Esophagus muscularis mucosa (tissue), 3 donors: ENCODE data around the gene GALNT1.

Experiments
- EP300 ChIP-seq: sonication (generic); formaldehyde crosslinking; IDR thresholded peaks from one replicate; pipeline ENCODE4 v1.6.1; 2017; ENCODE audit warnings: antibody characterized with exemption
- TF ChIP-seq, protein P1 (sequence below), 3 experiments: fragments of 200-600 bp in 2 of 3; fragments of 450-650 bp in 1 of 3; sonication (generic) in 2 of 3; IDR thresholded peaks; one replicate each; pipeline ENCODE4 v1.5.1; 2017 to 2019; ENCODE audit warnings: antibody characterized with exemption in 3 of 3, mild to moderate bottlenecking in 2 of 3, moderate library complexity in 1 of 3

- TF ChIP-seq, protein P1, sequence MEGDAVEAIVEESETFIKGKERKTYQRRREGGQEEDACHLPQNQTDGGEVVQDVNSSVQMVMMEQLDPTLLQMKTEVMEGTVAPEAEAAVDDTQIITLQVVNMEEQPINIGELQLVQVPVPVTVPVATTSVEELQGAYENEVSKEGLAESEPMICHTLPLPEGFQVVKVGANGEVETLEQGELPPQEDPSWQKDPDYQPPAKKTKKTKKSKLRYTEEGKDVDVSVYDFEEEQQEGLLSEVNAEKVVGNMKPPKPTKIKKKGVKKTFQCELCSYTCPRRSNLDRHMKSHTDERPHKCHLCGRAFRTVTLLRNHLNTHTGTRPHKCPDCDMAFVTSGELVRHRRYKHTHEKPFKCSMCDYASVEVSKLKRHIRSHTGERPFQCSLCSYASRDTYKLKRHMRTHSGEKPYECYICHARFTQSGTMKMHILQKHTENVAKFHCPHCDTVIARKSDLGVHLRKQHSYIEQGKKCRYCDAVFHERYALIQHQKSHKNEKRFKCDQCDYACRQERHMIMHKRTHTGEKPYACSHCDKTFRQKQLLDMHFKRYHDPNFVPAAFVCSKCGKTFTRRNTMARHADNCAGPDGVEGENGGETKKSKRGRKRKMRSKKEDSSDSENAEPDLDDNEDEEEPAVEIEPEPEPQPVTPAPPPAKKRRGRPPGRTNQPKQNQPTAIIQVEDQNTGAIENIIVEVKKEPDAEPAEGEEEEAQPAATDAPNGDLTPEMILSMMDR (IDR thresholded peaks at IDR 0.05) = no peak
- TF ChIP-seq EP300 = no peak
Measured at GRCh38 chr18:35743916-35744315, 162.4 kb downstream of the GALNT1 start.
